T-helper 2 cell treated with Interferon-gamma antibody and Interleukin-4, amounts not matched to agents 5 μg/mL and 100 μg/mL, for 36 hours (primary cell): ENCODE data around the gene CCDC85A.

Source experiments
- DNase-seq: peaks from one replicate; pipeline ENCODE4 v3.0.0; 2021; ENCODE audit warnings: low spot score
- H3K27ac Mint-ChIP-seq: one replicate; pipeline ENCODE4 v1.8.0; 2021; ENCODE audit warnings: mild to moderate bottlenecking, mixed read lengths
- H3K27me3 Mint-ChIP-seq: one replicate; pipeline ENCODE4 v1.8.0; 2021; ENCODE audit warnings: low read depth, mixed read lengths
- H3K36me3 Mint-ChIP-seq: one replicate; pipeline ENCODE4 v1.8.0; 2021; ENCODE audit warnings: low read depth, mixed read lengths
- H3K4me1 Mint-ChIP-seq: one replicate; pipeline ENCODE4 v1.8.0; 2021; ENCODE audit warnings: low read depth, mixed read lengths
- H3K4me3 Mint-ChIP-seq: one replicate; pipeline ENCODE4 v1.8.0; 2022; ENCODE audit warnings: mild to moderate bottlenecking, moderate library complexity, mixed read lengths
- H3K9me3 Mint-ChIP-seq: one replicate; pipeline ENCODE4 v1.8.0; 2021; ENCODE audit warnings: mixed read lengths

CCDC85A gene

DNA sequence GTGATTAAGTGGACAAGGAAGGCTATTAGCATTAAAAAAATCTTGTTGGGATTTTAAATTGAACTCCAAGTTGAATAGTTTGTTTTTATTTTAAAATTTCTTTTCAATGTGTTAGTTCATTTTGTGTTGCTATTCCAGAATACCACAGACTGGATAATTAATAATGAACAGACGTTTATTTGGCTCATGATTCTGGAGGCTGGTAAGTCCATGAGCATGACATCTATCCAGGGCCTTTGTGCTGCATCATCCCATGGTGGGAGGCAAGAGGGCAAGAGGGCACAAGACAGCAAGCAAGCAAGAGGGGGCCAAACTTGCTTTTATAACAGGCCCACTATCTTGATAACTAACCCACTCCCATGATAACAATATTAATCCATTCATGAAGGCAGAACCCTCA is 22.5 kb downstream of the CCDC85A start:
- DNase-seq, result no peak
- H3K4me1 Mint-ChIP-seq, result no peaks in the 10 kb centered on the region
- H3K36me3 Mint-ChIP-seq, result no peaks in the 10 kb centered on the region
- H3K27me3 Mint-ChIP-seq, result no peaks in the 10 kb centered on the region
- no peak overlapping the region for H3K27ac Mint-ChIP-seq
- no peak overlapping the region for H3K4me3 Mint-ChIP-seq
- no peaks in the 10 kb centered on the region for H3K9me3 Mint-ChIP-seq

DNA sequence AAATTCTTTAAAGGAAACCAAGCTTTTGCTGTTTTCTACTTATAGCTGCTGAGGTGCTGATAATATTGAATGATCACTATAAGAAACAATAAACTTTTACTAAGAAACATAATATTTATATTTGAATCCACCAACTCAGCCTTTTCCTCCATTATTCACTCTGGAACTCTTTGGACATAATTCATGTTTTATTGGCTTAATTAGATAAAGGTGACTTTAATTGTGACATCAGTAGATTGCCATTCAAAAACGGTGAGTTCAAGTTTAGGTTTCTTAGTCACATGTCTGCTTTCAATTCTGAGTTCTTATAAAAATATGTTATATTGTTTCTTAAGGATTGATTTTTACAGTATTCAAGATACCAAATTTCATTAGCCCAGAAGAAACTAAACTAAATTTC is 24.0 kb downstream of the CCDC85A start:
- Mint-ChIP-seq H3K4me3 (no peak overlapping the region), H3K27ac (no peak overlapping the region)
- no peak for DNase-seq

DNA sequence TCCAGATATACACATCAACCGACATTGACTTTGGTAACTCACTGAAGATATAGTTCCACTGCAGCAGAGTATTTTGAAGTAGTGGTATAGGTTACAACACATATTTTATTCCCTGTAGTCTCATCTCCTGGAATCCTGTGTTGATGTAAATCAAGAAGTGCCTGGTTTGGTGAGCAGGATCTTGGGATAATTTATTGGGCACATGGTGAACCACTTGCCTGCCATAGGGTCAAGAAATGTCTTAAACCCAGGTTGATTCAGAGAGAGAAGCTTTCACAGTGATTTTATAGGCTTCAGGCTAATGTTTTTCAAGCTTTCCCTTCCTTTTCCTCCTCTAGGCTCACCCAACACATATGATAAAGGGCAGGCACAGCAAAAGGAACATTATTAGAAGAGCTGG is 24.6 kb downstream of the CCDC85A start:
- no peak overlapping the region for H3K4me3 Mint-ChIP-seq
- no peak overlapping the region for H3K27ac Mint-ChIP-seq
- DNase-seq, result no peak
- H3K27me3 Mint-ChIP-seq, result no peaks in the 10 kb centered on the region
- H3K9me3 Mint-ChIP-seq, result no peaks in the 10 kb centered on the region
- no peaks in the 10 kb centered on the region for H3K4me1 Mint-ChIP-seq
- no peaks in the 10 kb centered on the region for H3K36me3 Mint-ChIP-seq

More for the DNA sequence above, 24.0 kb downstream of the CCDC85A start:
- Mint-ChIP-seq H3K36me3 (no peaks in the 10 kb centered on the region), H3K4me1 (no peaks in the 10 kb centered on the region), H3K27me3 (no peaks in the 10 kb centered on the region), H3K9me3 (no peaks in the 10 kb centered on the region)

DNA sequence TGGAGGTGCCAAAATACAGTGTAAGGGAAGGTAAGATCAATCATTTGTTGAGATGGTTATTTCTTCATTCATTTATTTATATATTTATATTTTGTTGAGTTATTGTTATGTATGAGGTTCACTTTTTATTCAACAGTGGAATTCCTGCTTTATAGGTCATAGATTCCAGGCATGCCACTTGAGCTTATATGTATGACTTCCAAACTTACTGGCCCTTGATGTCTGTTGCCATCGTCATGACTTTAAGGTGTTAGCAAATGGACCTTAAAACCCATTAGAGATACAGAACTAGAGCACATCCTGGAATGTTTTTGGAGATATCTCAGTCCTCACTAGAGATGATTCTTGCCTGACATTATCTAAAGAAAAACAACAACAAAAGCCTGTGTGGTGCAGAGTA is 25.9 kb downstream of the CCDC85A start:
- Mint-ChIP-seq H3K27ac (no peak overlapping the region), H3K27me3 (no peaks in the 10 kb centered on the region)

DNA sequence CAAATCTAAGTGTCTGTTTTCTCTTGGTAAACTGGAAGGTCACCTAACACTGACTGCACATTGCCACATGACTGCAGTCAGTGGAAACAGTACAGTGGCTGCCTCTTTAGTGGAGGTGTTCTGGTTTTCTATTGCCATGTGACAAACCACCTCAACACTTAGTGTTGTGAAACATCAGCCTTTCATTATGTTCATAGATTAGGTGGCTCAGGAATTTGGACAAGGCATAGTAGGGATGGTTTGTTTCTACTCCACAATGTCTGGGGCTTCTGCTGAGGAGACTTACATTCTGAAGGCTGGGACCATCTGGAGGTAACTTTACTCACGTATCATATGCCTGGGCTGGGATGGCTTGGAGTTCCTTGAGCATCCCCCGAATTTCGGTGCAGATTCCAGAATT is 26.5 kb downstream of the CCDC85A start:
- Mint-ChIP-seq H3K36me3 (no peaks in the 10 kb centered on the region), H3K9me3 (no peaks in the 10 kb centered on the region), H3K27me3 (no peaks in the 10 kb centered on the region), H3K4me3 (no peak overlapping the region), H3K27ac (no peak overlapping the region), H3K4me1 (no peaks in the 10 kb centered on the region)
- no peak for DNase-seq

More for the DNA sequence above, 25.9 kb downstream of the CCDC85A start:
- no peaks in the 10 kb centered on the region for H3K4me1 Mint-ChIP-seq
- no peak for DNase-seq
- H3K4me3 Mint-ChIP-seq, result no peak overlapping the region
- no peaks in the 10 kb centered on the region for H3K9me3 Mint-ChIP-seq
- H3K36me3 Mint-ChIP-seq, result no peaks in the 10 kb centered on the region

DNA sequence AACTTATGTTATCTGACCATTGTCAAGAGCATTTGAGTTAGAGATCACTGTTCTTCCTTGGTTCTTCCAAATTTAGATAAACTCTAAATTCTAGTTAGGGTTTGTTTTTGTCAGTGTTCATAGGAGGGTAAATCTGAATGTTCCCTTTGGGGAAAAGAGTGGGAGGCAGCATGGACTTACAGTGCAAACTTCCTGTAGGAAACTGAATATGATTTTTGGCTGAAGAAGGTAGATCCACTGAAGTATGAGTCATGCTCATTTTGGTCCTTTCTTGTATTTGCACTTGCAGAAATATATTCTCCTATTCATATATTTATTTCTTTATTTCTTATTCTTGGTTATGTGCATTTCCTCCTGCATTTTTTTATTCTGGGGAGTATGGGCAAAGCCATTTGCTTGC is 27.3 kb downstream of the CCDC85A start:
- no peaks in the 10 kb centered on the region for H3K36me3 Mint-ChIP-seq
- H3K9me3 Mint-ChIP-seq, result no peaks in the 10 kb centered on the region
- H3K4me1 Mint-ChIP-seq, result no peaks in the 10 kb centered on the region
- H3K27ac Mint-ChIP-seq, result no peak overlapping the region
- H3K27me3 Mint-ChIP-seq, result no peaks in the 10 kb centered on the region
- H3K4me3 Mint-ChIP-seq, result no peak overlapping the region
- no peak for DNase-seq

DNA sequence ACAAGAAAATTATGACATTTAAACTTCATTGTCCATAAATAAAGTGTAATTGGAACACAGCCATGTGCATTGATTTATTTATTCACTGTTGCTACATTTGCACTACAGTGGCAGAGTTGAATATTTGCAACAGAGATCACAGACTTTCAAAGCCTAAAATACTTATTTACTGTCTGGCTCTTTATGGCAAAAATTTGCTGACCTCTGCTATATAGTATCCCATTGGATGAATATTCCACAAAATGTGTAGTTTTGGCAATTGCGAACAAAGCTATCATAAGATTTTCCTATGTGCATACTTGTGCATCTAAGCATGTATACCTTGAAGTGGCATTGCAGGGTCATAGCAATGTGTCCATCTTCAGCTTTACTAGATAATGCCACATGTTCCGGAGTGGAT is 32.1 kb downstream of the CCDC85A start:
- Mint-ChIP-seq H3K27me3 (no peaks in the 10 kb centered on the region), H3K4me1 (no peaks in the 10 kb centered on the region), H3K4me3 (no peak overlapping the region), H3K27ac (no peak overlapping the region), H3K36me3 (no peaks in the 10 kb centered on the region), H3K9me3 (no peaks in the 10 kb centered on the region)
- no peak for DNase-seq

DNA sequence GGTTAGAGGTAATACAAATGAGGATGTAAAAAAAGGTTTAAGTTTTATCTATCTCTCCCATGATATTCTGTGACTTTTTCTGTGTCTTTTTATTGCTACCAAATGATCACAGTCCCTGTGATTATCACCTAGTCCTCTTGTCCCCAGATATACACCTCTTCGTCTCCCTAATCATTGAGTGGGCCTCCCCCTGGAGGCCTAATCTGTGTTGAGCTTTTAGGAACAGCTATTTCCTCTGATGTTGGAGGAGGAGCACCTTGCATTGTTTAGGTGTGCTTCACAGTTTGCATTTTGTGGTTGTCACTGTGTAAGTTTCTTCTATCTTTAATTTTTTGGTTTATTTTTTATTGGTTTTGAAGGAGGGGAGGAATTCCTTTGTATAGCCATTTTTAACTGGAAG is 33.3 kb downstream of the CCDC85A start:
- H3K9me3 Mint-ChIP-seq, result no peaks in the 10 kb centered on the region
- no peaks in the 10 kb centered on the region for H3K27me3 Mint-ChIP-seq
- no peaks in the 10 kb centered on the region for H3K4me1 Mint-ChIP-seq
- no peak overlapping the region for H3K27ac Mint-ChIP-seq
- no peaks in the 10 kb centered on the region for H3K36me3 Mint-ChIP-seq
- H3K4me3 Mint-ChIP-seq, result no peak overlapping the region
- DNase-seq, result no peak

DNA sequence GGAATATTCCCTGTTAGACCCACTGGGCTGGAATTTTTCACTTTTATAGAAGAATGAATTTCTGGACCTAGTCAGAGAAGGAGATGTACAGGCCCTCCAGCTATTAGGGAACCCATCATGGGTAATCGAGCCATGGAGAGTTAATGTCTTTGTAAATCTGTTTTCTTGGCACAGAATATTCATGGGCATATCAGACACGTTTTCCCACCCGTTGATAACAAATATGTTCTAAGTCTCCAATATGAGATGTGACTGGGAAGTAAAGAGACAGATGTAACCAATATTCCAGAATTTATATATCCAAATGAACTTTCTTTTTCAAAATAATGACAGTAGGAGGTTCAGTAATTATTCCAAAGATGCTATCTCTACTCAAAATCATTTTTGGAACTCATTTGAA is 38.7 kb downstream of the CCDC85A start:
- H3K4me3 Mint-ChIP-seq, result no peak overlapping the region
- no peaks in the 10 kb centered on the region for H3K36me3 Mint-ChIP-seq
- H3K4me1 Mint-ChIP-seq, result no peaks in the 10 kb centered on the region
- H3K27me3 Mint-ChIP-seq, result no peaks in the 10 kb centered on the region
- no peaks in the 10 kb centered on the region for H3K9me3 Mint-ChIP-seq
- no peak for DNase-seq
- H3K27ac Mint-ChIP-seq, result no peak overlapping the region

DNA sequence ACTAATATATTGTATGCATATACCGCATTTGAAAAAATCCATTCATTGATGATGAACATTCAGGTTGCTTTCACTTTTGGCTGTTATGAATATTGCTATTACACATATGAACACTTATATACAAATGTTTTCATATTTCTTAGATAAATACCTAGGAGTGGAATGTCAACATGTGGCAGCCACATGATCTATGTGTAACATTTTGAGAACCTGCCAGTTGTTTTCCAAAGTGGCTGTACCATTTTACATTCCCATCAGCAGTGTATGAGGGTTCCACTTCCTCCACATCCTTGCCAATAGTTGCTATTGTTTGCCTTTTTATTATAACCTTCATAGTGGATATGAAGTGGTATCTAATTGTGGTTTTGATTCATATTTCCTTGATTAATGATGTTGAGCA is 40.5 kb downstream of the CCDC85A start:
- peaks cover 2% of the 10 kb centered on the region for H3K9me3 Mint-ChIP-seq
- H3K4me3 Mint-ChIP-seq, result no peak overlapping the region
- DNase-seq, result no peak
- no peaks in the 10 kb centered on the region for H3K36me3 Mint-ChIP-seq
- H3K4me1 Mint-ChIP-seq, result no peaks in the 10 kb centered on the region
- H3K27ac Mint-ChIP-seq, result no peak overlapping the region
- no peaks in the 10 kb centered on the region for H3K27me3 Mint-ChIP-seq

DNA sequence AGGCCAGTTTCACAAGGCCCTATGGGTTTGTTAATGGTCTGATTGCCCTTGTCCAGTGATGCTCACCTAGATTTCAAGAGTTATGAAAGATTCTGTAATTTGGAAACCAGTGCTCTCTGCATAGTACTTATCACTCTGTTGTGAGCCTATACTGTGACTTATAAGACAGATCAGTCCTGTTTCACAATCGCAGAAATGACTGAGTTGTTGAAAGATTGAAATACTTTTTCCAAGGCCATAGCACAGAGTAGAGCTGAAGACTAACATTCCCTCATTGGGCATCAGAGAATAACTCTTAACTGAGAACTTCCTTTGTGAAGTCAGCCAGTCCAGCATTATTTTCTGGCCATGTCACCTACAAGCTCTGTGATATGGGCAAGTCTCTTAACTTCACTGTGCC is 44.0 kb downstream of the CCDC85A start:
- Mint-ChIP-seq H3K4me1 (no peaks in the 10 kb centered on the region), H3K27me3 (no peaks in the 10 kb centered on the region), H3K36me3 (no peaks in the 10 kb centered on the region), H3K4me3 (no peak overlapping the region), H3K27ac (no peak overlapping the region), H3K9me3 (peaks cover 6% of the 10 kb centered on the region)
- DNase-seq, result no peak

DNA sequence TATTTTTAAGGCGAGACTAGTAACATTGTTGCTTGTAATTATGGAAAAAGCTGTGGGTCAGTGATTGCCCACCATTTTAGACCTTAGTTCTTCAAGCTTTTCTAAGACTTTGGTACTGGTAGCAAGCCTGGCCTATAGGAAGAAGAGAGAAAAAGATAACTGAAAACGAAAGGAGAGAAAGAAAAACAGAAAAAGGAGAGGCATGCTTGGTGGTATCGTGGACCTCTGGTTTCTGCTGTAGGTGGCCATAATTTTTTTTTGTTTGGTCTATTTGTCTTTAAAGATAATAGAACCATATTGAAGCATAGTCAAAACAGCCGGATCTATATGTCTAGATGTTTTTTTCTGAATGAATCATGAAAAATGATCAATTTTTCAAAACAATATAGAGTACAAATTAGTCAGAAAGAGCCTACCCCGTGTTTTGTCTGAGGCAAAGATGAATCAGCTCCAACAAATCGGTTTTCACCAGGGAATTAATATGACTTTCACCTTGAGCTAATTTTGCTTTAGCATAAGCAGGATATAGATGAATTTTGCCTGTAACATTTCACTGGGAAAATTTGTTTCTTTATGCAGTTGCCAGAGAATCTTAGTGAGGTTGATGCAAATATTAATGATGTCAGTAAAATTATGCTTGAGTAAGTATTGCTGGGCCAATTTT is 45.7 kb downstream of the CCDC85A start:
- Mint-ChIP-seq H3K4me1 (no peaks in the 10 kb centered on the region), H3K27ac (no peak overlapping the region), H3K9me3 (peaks cover 6% of the 10 kb centered on the region), H3K36me3 (no peaks in the 10 kb centered on the region), H3K4me3 (no peak overlapping the region), H3K27me3 (no peaks in the 10 kb centered on the region)
- no peak for DNase-seq

DNA sequence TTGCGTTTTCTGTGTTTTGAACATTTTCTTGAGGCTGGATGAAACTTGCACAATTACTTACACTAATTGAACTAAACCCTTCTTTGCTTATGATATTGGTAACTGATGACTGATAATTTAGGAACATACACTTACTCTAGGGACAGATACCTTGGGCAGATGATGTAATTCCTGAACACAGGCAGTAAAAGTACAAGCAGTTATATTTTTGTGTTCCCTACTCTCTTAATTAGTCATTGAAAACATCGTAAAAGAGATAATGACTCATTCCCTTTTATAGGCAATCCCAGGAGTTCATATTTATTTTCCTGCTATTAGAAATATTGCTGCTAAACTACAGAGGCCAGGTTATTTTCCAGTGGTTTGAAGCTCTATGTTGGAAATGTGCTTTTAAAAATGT is 46.4 kb downstream of the CCDC85A start:
- Mint-ChIP-seq H3K27me3 (no peaks in the 10 kb centered on the region), H3K4me3 (no peak overlapping the region), H3K27ac (no peak overlapping the region), H3K36me3 (no peaks in the 10 kb centered on the region), H3K4me1 (no peaks in the 10 kb centered on the region), H3K9me3 (peaks cover 6% of the 10 kb centered on the region)
- no peak for DNase-seq

DNA sequence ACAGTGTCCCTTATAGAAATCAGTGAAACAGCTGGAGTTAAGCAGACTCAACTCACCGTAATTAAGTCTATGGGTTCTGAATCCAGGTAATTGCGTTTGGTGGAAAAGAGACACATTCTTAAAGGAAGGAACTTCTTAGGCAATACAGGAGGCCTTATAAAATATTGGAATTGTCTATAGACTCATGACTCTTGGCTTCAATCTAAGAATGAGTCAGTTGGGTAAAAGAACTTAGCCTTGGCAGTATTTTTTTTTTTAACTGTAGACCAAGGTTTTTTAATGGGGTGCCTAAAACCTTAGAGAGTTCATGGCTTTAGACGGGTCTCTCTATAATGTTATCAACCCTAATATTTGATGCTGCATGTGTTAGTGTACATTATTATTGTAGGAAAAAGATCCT is 47.6 kb downstream of the CCDC85A start:
- Mint-ChIP-seq H3K36me3 (no peaks in the 10 kb centered on the region), H3K4me1 (no peaks in the 10 kb centered on the region), H3K4me3 (no peak overlapping the region), H3K27ac (no peak overlapping the region), H3K9me3 (peaks cover 6% of the 10 kb centered on the region), H3K27me3 (no peaks in the 10 kb centered on the region)
- DNase-seq, result no peak

DNA sequence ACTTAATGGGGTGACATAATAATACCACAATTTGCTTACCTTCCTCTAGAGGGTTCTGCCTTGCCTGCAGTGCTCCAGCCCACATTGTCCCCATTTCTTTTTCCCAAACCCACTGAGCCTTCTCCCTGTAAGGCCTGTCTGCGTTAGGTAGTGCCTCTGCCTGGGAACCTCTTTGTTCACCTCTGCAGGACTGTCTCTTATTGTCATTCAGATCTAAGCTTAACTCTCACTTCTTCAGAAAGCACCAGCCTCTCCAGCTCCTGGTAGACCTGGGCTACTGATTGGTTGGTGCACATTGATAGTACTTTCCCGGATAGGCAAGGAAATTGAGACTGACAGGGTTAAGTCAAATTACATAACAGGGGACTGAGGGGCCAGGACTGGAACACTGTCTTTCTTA is 49.1 kb downstream of the CCDC85A start:
- H3K4me1 Mint-ChIP-seq, result no peaks in the 10 kb centered on the region
- H3K4me3 Mint-ChIP-seq, result no peak overlapping the region
- DNase-seq, result no peak
- no peak overlapping the region for H3K27ac Mint-ChIP-seq
- H3K36me3 Mint-ChIP-seq, result no peaks in the 10 kb centered on the region
- H3K27me3 Mint-ChIP-seq, result no peaks in the 10 kb centered on the region
- peaks cover 6% of the 10 kb centered on the region for H3K9me3 Mint-ChIP-seq
